GM12873 (cell line): ENCODE measurements around the gene CLEC16A.

ENCODE experiments used
- TF ChIP-seq, protein P1 (sequence below): IDR thresholded peaks from 2 replicates; pipeline ENCODE4 v1.5.1; 2012; ENCODE audit warnings: low read depth, mild to moderate bottlenecking, moderate library complexity, low read length, control low read depth; ENCODE audit not compliant: insufficient read depth; ENCODE audit errors: missing control alignments

The CLEC16A gene

GRCh38 chr16:11188801-11189740 is 244.7 kb downstream of the CLEC16A start:
- TF ChIP-seq, protein P1, sequence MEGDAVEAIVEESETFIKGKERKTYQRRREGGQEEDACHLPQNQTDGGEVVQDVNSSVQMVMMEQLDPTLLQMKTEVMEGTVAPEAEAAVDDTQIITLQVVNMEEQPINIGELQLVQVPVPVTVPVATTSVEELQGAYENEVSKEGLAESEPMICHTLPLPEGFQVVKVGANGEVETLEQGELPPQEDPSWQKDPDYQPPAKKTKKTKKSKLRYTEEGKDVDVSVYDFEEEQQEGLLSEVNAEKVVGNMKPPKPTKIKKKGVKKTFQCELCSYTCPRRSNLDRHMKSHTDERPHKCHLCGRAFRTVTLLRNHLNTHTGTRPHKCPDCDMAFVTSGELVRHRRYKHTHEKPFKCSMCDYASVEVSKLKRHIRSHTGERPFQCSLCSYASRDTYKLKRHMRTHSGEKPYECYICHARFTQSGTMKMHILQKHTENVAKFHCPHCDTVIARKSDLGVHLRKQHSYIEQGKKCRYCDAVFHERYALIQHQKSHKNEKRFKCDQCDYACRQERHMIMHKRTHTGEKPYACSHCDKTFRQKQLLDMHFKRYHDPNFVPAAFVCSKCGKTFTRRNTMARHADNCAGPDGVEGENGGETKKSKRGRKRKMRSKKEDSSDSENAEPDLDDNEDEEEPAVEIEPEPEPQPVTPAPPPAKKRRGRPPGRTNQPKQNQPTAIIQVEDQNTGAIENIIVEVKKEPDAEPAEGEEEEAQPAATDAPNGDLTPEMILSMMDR: no peak

- TF ChIP-seq, protein P1: peak; percentile 12
Observed at GRCh38 chr16:11190588-11191560, 246.5 kb downstream of the CLEC16A start.

- TF ChIP-seq, protein P1: no peak
Observed at GRCh38 chr16:11191665-11192064, 247.3 kb downstream of the CLEC16A start.

GRCh38 chr16:11193494-11193893 is 249.1 kb downstream of the CLEC16A start:
- TF ChIP-seq, protein P1: no peak

DNA sequence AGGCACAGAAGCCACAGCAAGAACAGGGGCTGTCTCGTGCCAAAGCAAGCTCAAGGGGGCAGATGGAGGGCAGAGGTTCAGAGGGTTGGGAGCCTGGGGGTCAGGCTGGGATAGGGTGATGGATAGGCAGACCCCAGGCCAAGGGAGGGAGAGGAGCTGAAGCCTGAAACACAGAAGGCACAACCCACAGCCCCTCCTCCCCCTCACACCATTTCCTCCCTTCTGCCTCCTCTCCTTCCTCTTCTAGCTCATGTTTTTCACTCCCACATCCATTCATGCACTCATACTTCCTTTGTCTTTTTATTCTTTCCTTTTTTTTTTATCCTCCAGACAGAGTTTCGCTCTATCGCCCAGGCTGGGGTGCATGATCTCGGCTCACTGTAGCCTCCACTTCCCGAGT is 250.5 kb downstream of the CLEC16A start:
- TF ChIP-seq, protein P1: no peak

- TF ChIP-seq, protein P1: no peak
Observed at GRCh38 chr16:11196286-11196828, 252.0 kb downstream of the CLEC16A start.
